Mesodermal cell (in vitro differentiated cells): ENCODE results near the gene PDGFD.

Experiments
- H3K27ac ChIP-seq: 2 replicates; pipeline ENCODE4 v1.7.0; 2013; ENCODE audit warnings: mild to moderate bottlenecking, low read depth, low read length, moderate library complexity; ENCODE audit not compliant: severe bottlenecking
- H3K36me3 ChIP-seq: 2 replicates; pipeline ENCODE4 v1.7.1; 2013; ENCODE audit warnings: mild to moderate bottlenecking, low read length, moderate library complexity; ENCODE audit not compliant: control insufficient read depth, insufficient read depth
- H3K4me1 ChIP-seq: one replicate; pipeline ENCODE4 v1.7.1; 2013; ENCODE audit warnings: mild to moderate bottlenecking, low read length; ENCODE audit not compliant: insufficient read depth, control insufficient read depth, poor library complexity, severe bottlenecking
- H3K4me3 ChIP-seq: 2 replicates; pipeline ENCODE4 v1.7.0; 2013; ENCODE audit warnings: low read length, control low read depth, mild to moderate bottlenecking; ENCODE audit not compliant: insufficient read depth, poor library complexity, severe bottlenecking; ENCODE audit errors: extremely low read depth
- H3K9me3 ChIP-seq: 2 replicates; pipeline ENCODE4 v1.7.1; 2013; ENCODE audit warnings: mild to moderate bottlenecking, low read length, moderate library complexity; ENCODE audit not compliant: control insufficient read depth
- WGBS, 2 experiments: methylation state at CpG; one replicate each; pipeline ENCODE4 v1.1.5; 2013; ENCODE audit warnings: missing lambda C conversion rate in 2 of 2; ENCODE audit not compliant: insufficient coverage in 2 of 2; 5-methylcytosine and 5-hydroxymethylcytosine counted together

PDGFD gene

DNA sequence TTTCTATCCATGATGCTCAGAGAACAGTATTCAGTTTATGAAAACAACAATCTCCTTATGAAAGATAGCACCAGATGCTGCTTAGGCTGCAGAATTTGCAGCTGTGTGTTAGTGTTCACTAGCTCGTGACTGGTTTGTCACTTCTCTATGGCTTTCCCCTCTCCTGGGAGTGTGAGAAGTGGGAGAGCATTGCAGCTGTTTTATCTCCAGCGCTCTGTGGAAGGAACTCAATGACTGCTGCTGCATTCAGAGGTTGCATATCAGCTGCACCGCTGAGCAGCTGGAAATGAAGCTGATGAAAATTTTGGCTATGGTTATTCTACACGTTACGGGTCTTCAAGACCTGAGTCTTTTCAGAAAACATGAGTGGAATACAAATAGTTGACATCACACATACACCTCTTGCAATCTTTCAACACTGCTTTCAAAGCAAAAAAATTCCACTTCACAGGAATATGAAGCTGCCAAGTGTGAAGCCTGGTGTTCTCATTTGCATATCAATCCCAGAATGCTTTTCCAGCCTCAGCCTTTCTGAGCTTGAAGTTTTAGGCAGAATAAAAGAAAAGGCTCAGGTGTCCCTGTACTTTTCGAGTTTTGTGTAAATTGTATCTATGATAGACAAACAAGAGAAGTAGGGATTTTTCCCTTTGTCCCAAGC lies 276.8 kb downstream of the PDGFD start:
- Histone ChIP-seq H3K9me3 (peaks cover 15% of the 10 kb centered on the region), H3K4me3 (no peak overlapping the region), H3K4me1 (no peaks in the 10 kb centered on the region), H3K36me3 (no peaks in the 10 kb centered on the region), H3K27ac (no peak overlapping the region)
- WGBS, 2 experiments: 80% methylated on average over 2 of the region's 6 CpGs

DNA sequence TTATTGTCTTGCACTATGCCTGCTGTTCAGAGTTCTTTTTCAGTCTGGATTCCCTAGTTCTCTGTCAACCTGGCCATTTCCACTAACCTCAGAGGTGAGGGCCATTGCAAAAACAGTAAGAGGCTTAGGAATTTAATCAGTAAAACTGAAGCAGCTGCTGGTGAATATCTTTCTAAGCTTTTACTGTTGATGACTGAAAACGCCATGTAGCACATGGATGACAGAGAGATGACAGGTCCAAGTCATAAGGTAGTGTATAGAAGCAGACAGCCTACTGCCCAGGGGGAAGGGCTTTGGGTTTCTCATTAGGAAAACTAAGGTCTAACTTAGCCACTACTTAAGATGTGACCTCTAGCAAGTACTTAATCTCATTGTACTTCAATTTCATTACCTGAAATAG lies 280.1 kb downstream of the PDGFD start:
- no peak overlapping the region for H3K4me3 ChIP-seq
- no peaks in the 10 kb centered on the region for H3K4me1 ChIP-seq
- peaks cover 5% of the 10 kb centered on the region for H3K9me3 ChIP-seq
- H3K27ac ChIP-seq: no peak overlapping the region
- H3K36me3 ChIP-seq: no peaks in the 10 kb centered on the region
- 86 to 100% methylated on average over 1 of the region's 1 CpG for WGBS, 2 experiments

DNA sequence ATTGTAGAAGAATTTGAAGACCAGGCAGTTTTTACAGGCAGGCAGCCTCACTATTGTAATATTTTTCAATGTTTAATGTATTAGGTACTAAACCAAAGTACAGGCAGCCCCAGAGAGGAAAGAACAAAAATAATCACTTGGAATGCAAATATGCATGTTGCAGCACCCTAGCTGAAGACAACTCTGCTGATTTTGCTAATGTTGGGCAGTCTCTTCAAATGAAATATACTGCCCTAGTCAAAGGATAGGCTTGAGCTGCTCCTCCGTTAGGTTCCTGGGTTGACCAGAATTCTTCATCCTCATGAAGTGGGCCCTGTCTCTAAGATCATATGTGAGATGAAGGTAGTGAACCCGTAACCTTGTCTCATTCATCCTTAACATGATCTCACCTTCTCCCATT lies 280.7 kb downstream of the PDGFD start:
- WGBS, 2 experiments: 100% methylated on average over 1 of the region's 2 CpGs; no CpG with 5 or more reads in 1 of the 2 experiments

DNA sequence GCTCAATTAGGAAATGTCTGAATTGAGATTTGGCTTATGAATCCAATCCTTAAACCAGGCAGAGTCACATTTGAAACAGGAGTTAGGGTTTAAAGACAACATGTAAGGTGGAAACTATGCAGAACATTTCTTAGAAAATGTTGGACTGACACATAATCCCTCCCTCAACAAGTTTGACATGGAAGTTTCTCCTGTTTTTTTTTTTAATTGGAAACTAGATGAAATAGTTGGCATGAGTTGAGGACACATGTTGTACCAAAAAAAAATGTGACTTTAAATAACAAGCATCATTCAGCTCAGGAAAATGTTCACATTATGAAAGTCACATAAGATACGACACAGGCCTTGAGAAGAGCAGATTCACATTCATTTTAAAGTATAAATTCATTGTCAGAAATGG lies 282.4 kb downstream of the PDGFD start:
- H3K4me3 ChIP-seq: no peak overlapping the region
- WGBS, 2 experiments: 80% methylated on average over 1 of the region's 1 CpG
- H3K9me3 ChIP-seq: no peaks in the 10 kb centered on the region
- no peak overlapping the region for H3K27ac ChIP-seq
- H3K36me3 ChIP-seq: no peaks in the 10 kb centered on the region
- no peaks in the 10 kb centered on the region for H3K4me1 ChIP-seq

More for the DNA sequence above, 280.7 kb downstream of the PDGFD start:
- H3K36me3 ChIP-seq: no peaks in the 10 kb centered on the region
- no peaks in the 10 kb centered on the region for H3K4me1 ChIP-seq
- no peak overlapping the region for H3K27ac ChIP-seq
- H3K4me3 ChIP-seq: no peak overlapping the region
- H3K9me3 ChIP-seq: no peaks in the 10 kb centered on the region

DNA sequence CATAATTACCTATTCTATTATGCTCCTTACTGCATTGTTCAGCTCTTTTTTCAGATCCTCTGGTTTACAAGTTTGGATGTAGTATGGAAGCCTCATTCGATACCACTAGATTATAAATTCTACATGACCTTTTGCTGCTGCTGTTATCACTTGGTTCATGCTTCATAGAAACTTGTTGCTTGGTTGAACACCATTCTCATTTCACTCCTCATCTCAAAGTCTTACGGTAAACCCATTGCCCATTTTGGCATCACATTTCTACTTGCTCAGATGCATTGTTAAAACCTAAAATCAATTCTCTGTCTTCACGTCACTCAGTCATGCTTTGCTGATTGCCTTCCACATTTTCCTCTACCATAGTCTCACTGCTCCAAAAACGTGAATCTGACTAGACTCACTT lies 283.0 kb downstream of the PDGFD start:
- Histone ChIP-seq H3K9me3 (no peaks in the 10 kb centered on the region), H3K4me3 (no peak overlapping the region), H3K36me3 (no peaks in the 10 kb centered on the region), H3K4me1 (no peaks in the 10 kb centered on the region), H3K27ac (no peak overlapping the region)
- 86 to 90% methylated on average over 4 of the region's 4 CpGs for WGBS, 2 experiments

DNA sequence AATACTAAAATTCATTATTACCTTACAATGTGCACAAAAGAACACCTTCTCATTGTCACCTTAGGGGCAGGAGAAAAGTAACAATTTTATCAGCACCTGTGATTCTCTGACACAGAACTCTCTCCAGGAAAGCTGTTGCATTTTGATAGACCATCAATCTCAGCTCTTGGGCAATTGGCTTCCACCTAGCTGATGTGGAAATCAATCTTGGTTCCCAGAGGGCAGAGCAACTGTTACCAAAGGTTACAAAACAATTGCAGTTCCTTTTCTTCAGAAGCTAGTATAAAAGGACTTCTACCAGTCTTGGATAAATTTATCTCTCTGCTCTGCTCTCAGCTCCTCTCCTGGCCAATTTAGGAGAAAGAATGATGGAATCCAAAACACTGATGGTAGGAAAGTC lies 285.3 kb downstream of the PDGFD start:
- no peaks in the 10 kb centered on the region for H3K36me3 ChIP-seq
- H3K27ac ChIP-seq: no peak overlapping the region
- H3K9me3 ChIP-seq: no peaks in the 10 kb centered on the region
- H3K4me3 ChIP-seq: no peak overlapping the region
- H3K4me1 ChIP-seq: no peaks in the 10 kb centered on the region

DNA sequence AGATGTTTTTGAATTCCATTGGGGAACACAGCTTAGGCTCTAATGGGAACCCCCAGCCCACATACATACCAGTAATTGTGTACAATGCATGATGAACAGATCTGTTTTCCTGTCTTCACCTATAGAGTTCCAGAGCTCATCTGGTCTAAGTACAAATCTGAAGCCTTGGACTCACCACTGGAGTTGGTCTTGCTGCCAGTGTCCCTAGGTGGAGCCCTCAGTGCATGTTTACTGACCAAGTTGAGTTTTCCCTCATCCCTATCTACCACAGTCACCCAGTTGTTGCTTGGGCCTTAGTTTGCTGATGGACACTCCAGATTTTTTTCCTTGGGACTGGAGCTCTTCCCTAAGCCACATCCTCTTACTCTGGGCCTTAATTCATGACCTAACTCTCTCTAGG lies 286.7 kb downstream of the PDGFD start:
- no peak overlapping the region for H3K27ac ChIP-seq
- H3K4me1 ChIP-seq: no peaks in the 10 kb centered on the region
- H3K36me3 ChIP-seq: no peaks in the 10 kb centered on the region
- H3K9me3 ChIP-seq: no peaks in the 10 kb centered on the region
- no peak overlapping the region for H3K4me3 ChIP-seq

DNA sequence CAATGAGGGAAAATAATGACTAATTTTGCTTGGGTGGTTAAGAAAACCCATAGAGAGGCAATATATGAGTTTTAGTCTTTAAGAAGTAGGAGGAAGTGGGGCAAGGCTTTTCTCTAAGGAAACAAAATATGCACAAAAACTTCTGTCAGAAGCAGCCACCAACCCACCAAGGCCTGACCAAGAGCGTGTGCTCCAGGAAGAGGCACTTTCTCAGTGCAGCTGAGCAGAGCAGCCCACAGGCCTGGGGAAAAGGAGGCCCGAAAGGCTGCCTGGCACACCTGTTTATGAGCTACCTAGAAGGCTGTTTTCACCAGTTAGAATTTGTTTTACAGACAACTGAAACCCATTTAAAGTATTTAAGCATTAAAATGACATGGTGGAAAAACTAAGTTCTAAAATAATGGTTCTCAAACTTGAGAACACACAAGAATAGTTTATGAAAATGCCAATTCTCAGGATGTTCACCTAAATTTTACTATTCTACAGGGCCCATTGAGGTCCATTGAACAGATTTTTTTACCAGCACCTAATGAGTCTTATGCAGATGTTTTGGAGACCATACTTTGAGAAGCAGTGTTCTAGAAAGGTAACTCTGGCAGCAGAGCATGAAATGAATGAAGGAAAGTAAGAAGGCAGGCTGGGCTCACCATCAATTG lies 288.0 kb downstream of the PDGFD start:
- Histone ChIP-seq H3K27ac (no peak overlapping the region), H3K36me3 (no peaks in the 10 kb centered on the region), H3K4me1 (no peaks in the 10 kb centered on the region), H3K4me3 (no peak overlapping the region), H3K9me3 (no peaks in the 10 kb centered on the region)
- WGBS, 2 experiments: 89% methylated on average over 1 of the region's 2 CpGs; no CpG with 5 or more reads in 1 of the 2 experiments

DNA sequence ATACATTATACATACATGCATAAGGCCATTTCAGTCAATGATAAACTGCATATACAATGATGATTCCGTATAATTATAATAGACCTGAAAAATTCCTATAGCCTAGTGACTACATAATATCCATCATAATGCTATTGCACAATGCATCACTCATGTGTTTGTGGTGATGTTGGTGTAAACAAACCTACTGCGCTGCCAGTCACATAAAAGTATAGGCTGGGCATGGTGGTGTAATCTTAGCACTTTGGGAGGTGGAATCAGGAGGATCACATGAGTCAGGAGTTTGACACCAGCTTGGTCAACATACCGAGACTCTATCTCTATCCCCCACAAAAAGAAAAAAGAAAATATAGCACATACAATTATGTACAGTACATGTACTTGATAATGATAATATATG lies 291.2 kb downstream of the PDGFD start:
- H3K27ac ChIP-seq: no peak overlapping the region
- no peaks in the 10 kb centered on the region for H3K4me1 ChIP-seq
- no peak overlapping the region for H3K4me3 ChIP-seq
- no peaks in the 10 kb centered on the region for H3K36me3 ChIP-seq
- H3K9me3 ChIP-seq: no peaks in the 10 kb centered on the region
- no CpG with 5 or more reads among the region's 3 CpGs for WGBS, 2 experiments

DNA sequence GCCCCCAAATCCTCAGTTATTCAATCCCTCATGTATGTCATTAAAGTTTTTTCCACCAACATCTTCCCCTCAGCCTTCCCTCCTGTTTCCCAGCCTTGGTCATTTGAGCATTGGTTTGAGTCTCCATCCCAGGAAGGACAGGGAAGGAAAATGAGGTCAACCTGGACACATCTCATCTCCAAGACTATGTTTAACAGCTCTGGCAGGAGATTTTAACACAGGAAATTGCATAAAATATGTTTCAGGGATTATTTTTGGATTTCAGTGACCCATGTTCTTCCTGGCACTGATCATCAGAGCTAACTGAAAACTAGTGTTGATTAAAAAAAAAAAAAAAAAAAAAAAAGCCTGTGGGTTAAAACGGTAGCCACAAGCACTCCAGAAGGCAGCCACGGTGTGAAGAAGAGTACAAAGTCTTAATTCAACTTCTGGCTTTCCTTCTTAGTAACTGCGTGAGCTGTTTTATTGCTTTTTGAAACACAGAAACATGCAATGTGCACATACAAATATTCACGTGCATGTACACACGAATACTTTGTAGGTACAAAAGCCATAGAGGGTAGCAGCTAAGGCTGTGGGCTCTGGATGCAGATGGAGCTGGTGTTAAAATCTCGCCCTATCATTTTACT lies 291.9 kb downstream of the PDGFD start:
- Histone ChIP-seq H3K4me1 (no peaks in the 10 kb centered on the region), H3K9me3 (no peaks in the 10 kb centered on the region), H3K4me3 (no peak overlapping the region), H3K36me3 (no peaks in the 10 kb centered on the region), H3K27ac (no peak overlapping the region)
- 96% methylated on average over 3 to 4 of the region's 6 CpGs for WGBS, 2 experiments

DNA sequence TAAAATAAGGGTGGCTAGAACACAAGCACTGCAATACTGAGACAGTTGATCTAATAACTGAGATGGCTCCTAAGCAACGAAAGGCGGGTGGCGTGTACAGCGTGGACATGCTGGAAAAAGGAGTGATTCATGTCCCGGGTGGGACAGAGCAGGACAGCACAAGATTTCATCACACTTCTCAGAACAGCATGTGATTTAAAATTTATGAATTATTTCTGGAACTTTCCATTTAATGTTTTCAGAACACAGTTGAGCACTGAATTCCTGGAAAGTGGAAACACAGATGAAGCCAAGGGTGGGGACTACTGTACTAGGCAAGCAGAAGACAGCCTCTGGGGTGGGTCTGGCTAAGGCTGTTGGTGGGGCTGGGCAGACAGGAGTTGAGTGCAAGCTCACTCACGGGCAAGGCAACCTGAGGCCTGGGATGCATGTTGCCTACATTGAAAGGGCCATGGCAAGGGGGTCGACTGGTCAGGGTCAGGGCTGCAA lies 293.1 kb downstream of the PDGFD start:
- no peak overlapping the region for H3K4me3 ChIP-seq
- H3K36me3 ChIP-seq: no peaks in the 10 kb centered on the region
- no peaks in the 10 kb centered on the region for H3K4me1 ChIP-seq
- WGBS, 2 experiments: 94 to 95% methylated on average over 6 of the region's 7 CpGs
- no peak overlapping the region for H3K27ac ChIP-seq
- H3K9me3 ChIP-seq: no peaks in the 10 kb centered on the region
